GM12873 (cell line): Measurements from ENCODE around the gene SCGB2B2.

ENCODE experiments used
- CTCF ChIP-seq: IDR thresholded peaks from 2 replicates; pipeline ENCODE4 v1.5.1; 2012; ENCODE audit warnings: low read depth, mild to moderate bottlenecking, moderate library complexity, low read length, control low read depth; ENCODE audit not compliant: insufficient read depth; ENCODE audit errors: missing control alignments

Gene SCGB2B2

DNA sequence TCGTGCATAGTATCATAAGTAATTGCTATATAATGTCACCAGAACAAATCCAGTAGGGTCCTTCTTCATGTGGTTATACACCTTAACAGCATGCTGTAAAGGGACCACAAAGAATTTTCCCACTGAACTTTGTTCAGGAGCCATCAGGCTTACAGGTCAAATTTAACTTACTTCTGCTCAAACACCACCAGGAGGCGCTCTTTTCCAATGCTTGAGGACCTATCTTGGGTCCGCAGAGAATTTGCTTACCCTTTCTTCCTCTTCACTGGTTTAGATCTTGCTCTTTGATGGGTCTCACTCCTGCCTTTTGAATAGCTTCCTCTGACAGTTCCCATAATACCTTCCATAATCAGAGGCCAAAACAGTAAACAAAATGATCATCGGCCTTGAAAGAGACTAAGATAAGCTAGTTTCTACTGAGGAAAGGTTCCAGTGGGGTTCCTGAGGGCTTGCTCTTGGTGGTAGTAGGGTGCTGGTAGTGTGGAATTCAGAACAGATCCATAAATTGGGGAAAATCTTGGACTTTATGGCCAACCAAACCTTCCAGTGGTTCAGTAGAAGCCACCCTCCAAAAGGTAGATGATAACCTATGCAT, 37.4 kb downstream of the SCGB2B2 start:
- TF ChIP-seq CTCF: peak; percentile 86

GRCh38 chr19:34633802-34634201, 43.2 kb downstream of the SCGB2B2 start:
- no peak for TF ChIP-seq CTCF
